NCI-H146 (cell line): ENCODE results near the gene SHISAL1.

ENCODE experiments used
- DNase-seq: peaks from one replicate; lab custom pipeline; 2025; lab: John Stamatoyannopoulos, UW

The SHISAL1 gene

GRCh38 chr22:44342347-44342956 is 29.7 kb upstream of the SHISAL1 start:
- DNase-seq, result no peak

GRCh38 chr22:44341431-44342346 is 28.9 kb upstream of the SHISAL1 start:
- DNase-seq, result no peak

- no peak for DNase-seq
Measured at GRCh38 chr22:44340271-44341239, 27.8 kb upstream of the SHISAL1 start.

- peak; percentile 69 for DNase-seq
Measured at GRCh38 chr22:44338906-44339305, 26.2 kb upstream of the SHISAL1 start.

GRCh38 chr22:44338177-44338810 is 25.5 kb upstream of the SHISAL1 start:
- DNase-seq, result peak; percentile 52

GRCh38 chr22:44337678-44338004 is 24.9 kb upstream of the SHISAL1 start:
- peak; percentile 80 for DNase-seq

- DNase-seq, result peak; percentile 90
Measured at GRCh38 chr22:44336962-44337677, 24.4 kb upstream of the SHISAL1 start.

- peak; percentile 44 for DNase-seq
Measured at GRCh38 chr22:44335903-44336803, 23.4 kb upstream of the SHISAL1 start.

- DNase-seq, result no peak
Measured at GRCh38 chr22:44335066-44335839, 22.5 kb upstream of the SHISAL1 start.

- no peak for DNase-seq
Measured at GRCh38 chr22:44333847-44334635, 21.3 kb upstream of the SHISAL1 start.

GRCh38 chr22:44332946-44333345 is 20.2 kb upstream of the SHISAL1 start:
- DNase-seq, result no peak

- DNase-seq, result peak; percentile 30
Measured at GRCh38 chr22:44331881-44332714, 19.3 kb upstream of the SHISAL1 start.

GRCh38 chr22:44330744-44331660 is 18.3 kb upstream of the SHISAL1 start:
- peak; percentile 22 for DNase-seq

GRCh38 chr22:44330188-44330743 is 17.5 kb upstream of the SHISAL1 start:
- DNase-seq, result no peak

- no peak for DNase-seq
Measured at GRCh38 chr22:44329179-44329796, 16.5 kb upstream of the SHISAL1 start.

GRCh38 chr22:44328762-44329161 is 16.0 kb upstream of the SHISAL1 start:
- no peak for DNase-seq
